Uterus (tissue), 2 donors: ENCODE measurements around the gene PMS2.
"Not testable (repeated sequence)": the region's sequence is repeated elsewhere in the genome, so short reads cannot be mapped to it uniquely, and the experiment has no call there.

Source experiments
- CTCF ChIP-seq, 4 experiments: fragments of 200-600 bp in 2 of 4; fragments of 450-650 bp in 2 of 4; sonication (generic) in 2 of 4; IDR thresholded peaks; one replicate each; pipeline ENCODE4 v1.5.1; 2016 to 2019; ENCODE audit warnings: antibody characterized with exemption in 4 of 4, mild to moderate bottlenecking in 2 of 4, moderate library complexity in 1 of 4
- POLR2A ChIP-seq, 2 donors: fragments of 450-650 bp; IDR thresholded peaks; one replicate each; pipeline ENCODE4 v1.6.1; 2016; ENCODE audit warnings: antibody characterized with exemption in 2 of 2, mild to moderate bottlenecking in 1 of 2, moderate library complexity in 1 of 2

DNA sequence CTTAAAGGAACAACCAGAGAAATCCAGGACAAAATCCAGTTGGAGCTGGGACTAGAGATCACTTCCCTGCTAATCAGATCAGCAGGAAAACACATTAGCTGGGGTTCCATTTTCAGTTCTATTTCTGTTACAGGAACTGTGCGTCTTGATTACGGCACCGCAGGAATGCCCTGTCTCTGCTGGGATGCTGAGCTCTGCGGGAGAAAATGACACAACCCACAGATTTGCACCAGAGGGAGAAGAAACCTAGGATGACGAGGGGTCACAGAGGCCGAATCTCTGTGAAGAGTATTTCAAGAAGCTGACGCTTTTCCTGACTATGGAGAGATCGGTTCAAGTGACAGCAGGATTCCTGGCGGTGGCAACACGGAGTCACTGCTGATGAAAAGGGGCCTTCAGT, 78.6 kb downstream of the PMS2 start:
- not testable (repeated sequence) for TF ChIP-seq CTCF, POLR2A (IDR thresholded peaks at IDR 0.05)
